GM12878 (cell line): ENCODE measurements around the gene ATXN3. TPM values are rescaled to one million over a fixed set of nuclear protein-coding genes. Genes with fewer than 3 reads are reported as not detected.

Source experiments
- ATAC-seq: fragments of 200-7000 bp; cut with Tn5 transposase; 3 replicates; pipeline ENCODE4 v1.9.1; 2020; ENCODE audit warnings: mild to moderate bottlenecking, moderate library complexity
- BruUV-seq: library from RNA; stranded (reverse); fragments of 400-500 nt; replicated peaks from 2 replicates; lab custom pipeline; 2021; lab: Mats Ljungman, UMichigan
- CTCF ChIA-PET: fragments of 300-600 bp; sonication (Branson Sonifier 250); formaldehyde crosslinking; extraction: SDS; loops from one replicate; lab custom pipeline; 2021; ENCODE audit warnings: inconsistent platforms; lab: Yijun Ruan, JAX
- POLR2A ChIA-PET: fragments of 350-600 bp; formaldehyde crosslinking; extraction: SDS; loops from one replicate; lab custom pipeline; 2021; ENCODE audit warnings: inconsistent platforms; lab: Charles Lee
- RAD21 ChIA-PET: fragments of 300-600 bp; sonication (Branson Sonifier 250); formaldehyde crosslinking; loops from one replicate; lab custom pipeline; 2023; ENCODE audit warnings: antibody characterized with exemption; ENCODE audit not compliant: unreplicated experiment; lab: Charles Lee
- SMC1A ChIA-PET: fragments of 300-600 bp; sonication (Branson Sonifier 250); formaldehyde crosslinking; loops from one replicate; lab custom pipeline; 2023; ENCODE audit not compliant: unreplicated experiment, uncharacterized antibody; lab: Charles Lee
- DNase-seq: peaks from one replicate; pipeline ENCODE4 v3.0.0-alpha.2; 2011; ENCODE audit warnings: low read depth, low spot score
- FAIRE-seq: peaks from 3 replicates; lab custom pipeline; 2011; peaks lifted over from hg19 to GRCh38; lab: Jason Lieb, UNC
- H2AFZ ChIP-seq: 2 replicates; pipeline ENCODE4 v1.6.0; 2011; ENCODE audit warnings: low read depth, low read length, control low read depth; ENCODE audit not compliant: control insufficient read depth
- H3K27ac ChIP-seq: 2 replicates; pipeline ENCODE4 v1.5.1; 2011; ENCODE audit warnings: control low read depth; ENCODE audit not compliant: control insufficient read depth, insufficient read depth
- H3K27me3 ChIP-seq, 2 experiments: replicated peaks in 1 of 2; 2 replicates each; pipeline versions ENCODE4 v1.6.0 to v1.6.1; 2011; ENCODE audit warnings: low read length in 1 of 2; ENCODE audit not compliant: control insufficient read depth in 2 of 2, insufficient read depth in 2 of 2
- H3K36me3 ChIP-seq, 2 experiments: 2 replicates each; pipeline ENCODE4 v1.5.1; 2011; ENCODE audit warnings: low read length in 1 of 2; ENCODE audit not compliant: control insufficient read depth in 2 of 2, insufficient read depth in 2 of 2
- H3K4me1 ChIP-seq: 2 replicates; pipeline ENCODE4 v1.6.1; 2011; ENCODE audit warnings: mild to moderate bottlenecking, low read length, moderate library complexity, mixed read lengths; ENCODE audit not compliant: control insufficient read depth, insufficient read depth
- H3K4me2 ChIP-seq: 2 replicates; pipeline ENCODE4 v1.6.0; 2011; ENCODE audit warnings: control low read depth; ENCODE audit not compliant: control insufficient read depth, insufficient read depth
- H3K4me3 ChIP-seq: fragments of 200-600 bp; sonication (generic); 2 replicates; pipeline ENCODE4 v1.5.1; 2016
- H3K79me2 ChIP-seq: 2 replicates; pipeline ENCODE4 v1.6.0; 2011; ENCODE audit warnings: low read length; ENCODE audit not compliant: control insufficient read depth, insufficient read depth
- H3K9ac ChIP-seq: 2 replicates; pipeline ENCODE4 v1.8.0; 2011; ENCODE audit warnings: low read length, control low read depth, mixed read lengths; ENCODE audit not compliant: control insufficient read depth, insufficient read depth
- H3K9me3 ChIP-seq: replicated peaks from 3 replicates; pipeline ENCODE4 v1.5.1; 2011; ENCODE audit warnings: mild to moderate bottlenecking, low read length; ENCODE audit not compliant: control insufficient read depth, insufficient read depth
- H4K20me1 ChIP-seq: 2 replicates; pipeline ENCODE4 v1.6.0; 2011; ENCODE audit not compliant: control insufficient read depth, insufficient read depth
- DPF2 ChIP-seq: fragments of 450-650 bp; IDR thresholded peaks from 2 replicates; pipeline ENCODE4 v1.6.1; 2017; ENCODE audit warnings: mild to moderate bottlenecking
- ETV6 ChIP-seq, 2 experiments: fragments of 450-650 bp in 1 of 2; IDR thresholded peaks in 1 of 2; conservative IDR thresholded peaks in 1 of 2; 2 replicates each; pipeline ENCODE4 v1.6.1; 2014; ENCODE audit warnings: antibody characterized with exemption in 1 of 2, borderline replicate concordance in 1 of 2, low read depth in 1 of 2, mild to moderate bottlenecking in 1 of 2, moderate library complexity in 1 of 2
- FOS ChIP-seq: IDR thresholded peaks from 3 replicates; pipeline ENCODE4 v1.6.1; 2011; ENCODE audit warnings: borderline replicate concordance; ENCODE audit not compliant: insufficient read length; ENCODE audit errors: extremely low read depth
- FOXK2 ChIP-seq: fragments of 450-650 bp; IDR thresholded peaks from 2 replicates; pipeline ENCODE4 v1.6.1; 2017; ENCODE audit warnings: mild to moderate bottlenecking, moderate library complexity
- HDGF ChIP-seq: fragments of 450-650 bp; IDR thresholded peaks from 2 replicates; pipeline ENCODE4 v1.6.1; 2016; ENCODE audit warnings: antibody characterized with exemption
- PAX8 ChIP-seq: fragments of 450-650 bp; IDR thresholded peaks from 2 replicates; pipeline ENCODE4 v1.6.1; 2017; ENCODE audit warnings: mild to moderate bottlenecking, moderate library complexity
- RB1 ChIP-seq: fragments of 450-650 bp; formaldehyde crosslinking; IDR thresholded peaks from 2 replicates; pipeline ENCODE4 v1.6.1; 2017; ENCODE audit warnings: mild to moderate bottlenecking, borderline replicate concordance
- SIN3A ChIP-seq: IDR thresholded peaks from 2 replicates; pipeline ENCODE4 v1.6.1; 2012; ENCODE audit warnings: low read depth, low read length, improper control_type of control experiment
- SMC3 ChIP-seq: IDR thresholded peaks from 2 replicates; pipeline ENCODE4 v1.6.1; 2011; ENCODE audit warnings: low read length, improper control_type of control experiment, borderline replicate concordance
- SREBF2 ChIP-seq: IDR thresholded peaks from 2 replicates; pipeline ENCODE4 v1.6.1; 2012; ENCODE audit warnings: mild to moderate bottlenecking, low read length
- STAT3 ChIP-seq: IDR thresholded peaks from 2 replicates; pipeline ENCODE4 v1.6.1; 2011; ENCODE audit warnings: low read depth, low read length, improper control_type of control experiment
- TAF1 ChIP-seq: IDR thresholded peaks from 2 replicates; pipeline ENCODE4 v1.6.1; 2011; ENCODE audit warnings: mild to moderate bottlenecking, low read depth, low read length, borderline replicate concordance
- WGBS: methylation state at CpG from one replicate; pipeline ENCODE4 v1.1.6; 2016; ENCODE audit warnings: low lambda C conversion rate; ENCODE audit not compliant: insufficient replicate concordance, insufficient coverage; ENCODE audit errors: missing lambda C conversion rate; 5-methylcytosine and 5-hydroxymethylcytosine counted together
- in situ Hi-C: fragments of 300-500 bp; cut with MboI; formaldehyde crosslinking; loops from 9 replicates; pipeline ENCODE4 v1.14.3; 2018; ENCODE audit warnings: mixed read lengths
- intact Hi-C: fragments of 100-400 bp; cut with micrococcal nuclease; formaldehyde crosslinking; loops from one replicate; pipeline ENCODE4 v1.14.2; 2022; ENCODE audit not compliant: unreplicated experiment
- polyA plus RNA-seq, 11 experiments: library from polyadenylated mRNA; depleted of rRNA in 4 of 11; unstranded in 6 of 11; stranded (reverse) in 5 of 11; fragments of >200 nt; fragmentation: Nextera tagmentation in 4 of 11; fragmentation: Illumina TruSeq in 1 of 11; extraction: Ambion mirVana in 4 of 11; extraction: Trizol in 1 of 11; gene quantifications; 1 replicate in 1 of 11; 2 replicates in 10 of 11; pipeline versions ENCODE4 v1.2.1 to v1.2.3, GENCODE V29; 2011 to 2016; ENCODE audit warnings: inconsistent platforms in 2 of 11, missing spikeins in 2 of 11, low read depth in 1 of 11
- total RNA-seq, 4 experiments: library from RNA; depleted of rRNA in 3 of 4; stranded (reverse); fragments of >200 nt in 3 of 4; fragmentation: Illumina TruSeq in 1 of 4; extraction: Trizol in 1 of 4; gene quantifications; 2 replicates each; pipeline versions ENCODE4 v1.2.1 to v1.2.3, GENCODE V29; 2013 to 2021
- TF ChIP-seq, protein P1 (sequence below): fragments of 450-650 bp; IDR thresholded peaks from 2 replicates; pipeline ENCODE4 v1.6.1; 2018; ENCODE audit warnings: mild to moderate bottlenecking, low read depth, moderate library complexity; ENCODE audit not compliant: partially characterized antibody

Gene ATXN3
- total and polyA plus RNA-seq, 10 of the 15 experiments (the other 5 are each of a cell fraction or from before 2014, with no cell fraction given), result 15.1 to 27.3 (median 19.2) TPM

DNA sequence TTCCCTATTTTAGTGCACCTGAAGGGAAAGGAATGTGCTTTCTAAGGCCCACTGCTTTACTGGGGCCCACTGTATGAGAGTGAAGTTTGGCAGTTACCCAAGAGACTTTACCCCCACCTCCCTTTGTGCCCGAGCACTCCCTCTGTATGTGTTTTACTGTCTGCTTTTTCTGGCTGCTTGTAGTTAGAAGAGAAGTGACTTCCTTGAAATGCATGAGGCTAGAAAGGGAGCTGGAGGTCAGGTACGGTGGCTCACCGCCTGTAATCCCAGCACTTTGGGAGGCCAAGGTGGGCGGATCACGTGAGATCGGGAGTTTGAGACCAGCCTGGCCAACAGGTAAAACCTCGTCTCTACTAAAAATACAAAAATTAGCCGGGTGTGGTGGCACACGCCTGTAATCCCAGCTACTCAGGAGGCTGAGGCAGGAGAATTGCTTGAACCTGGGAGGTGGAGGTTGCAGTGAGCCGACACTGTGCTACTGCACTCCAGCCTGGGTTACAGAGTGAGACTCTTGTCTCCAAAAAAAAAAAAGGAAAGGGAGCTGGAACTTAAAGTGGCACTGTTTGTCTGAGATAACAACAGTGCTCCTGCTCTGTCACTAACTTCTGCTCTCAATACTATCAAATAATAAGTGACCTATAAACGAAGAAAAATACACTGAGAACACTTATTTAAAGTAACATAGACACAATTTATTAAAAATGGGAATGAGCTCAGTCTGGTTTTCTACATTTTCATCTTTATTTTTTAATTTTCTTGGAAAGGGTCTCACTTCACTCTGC is 72.3 kb downstream of the ATXN3 start (continued):
- no peak for TF ChIP-seq SIN3A
- no peak for TF ChIP-seq HDGF
- TF ChIP-seq RB1, result no peak
- TF ChIP-seq DPF2, result no peak
- TF ChIP-seq SREBF2, result no peak

DNA sequence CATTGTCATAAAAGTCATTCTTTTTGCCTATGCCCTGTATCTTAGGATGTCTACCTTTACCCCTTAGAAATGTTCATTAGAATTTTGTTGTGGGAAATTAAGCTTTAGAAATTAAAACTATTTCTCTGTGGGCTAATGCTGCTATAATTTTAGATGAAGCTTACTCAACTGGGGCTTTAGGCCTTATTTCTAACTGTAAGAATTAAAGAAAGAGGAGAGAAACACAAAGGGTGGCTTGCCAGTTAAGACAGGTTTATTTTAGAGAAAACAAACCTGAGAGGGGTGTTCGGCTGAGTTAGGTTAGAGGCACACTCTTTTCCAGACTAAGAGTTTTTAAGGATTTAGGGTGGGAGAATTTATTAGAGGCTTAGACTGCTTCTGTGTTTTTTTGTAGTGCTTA is 72.9 kb downstream of the ATXN3 start:
- H3K27ac ChIP-seq, result no peak overlapping the region
- no TSS peak for BruUV-seq
- H3K27me3 ChIP-seq, result no peaks in the 10 kb centered on the region
- ChIA-PET CTCF (interaction anchor here (0.6 to 1.2 kb wide), 3 partner anchors 21 to 601 kb away, joined by 3 read pairs; no protein-coding TSS in a partner anchor), RAD21 (no interaction called here), SMC1A (interaction anchor here (0.9 to 1.1 kb wide), 2 partner anchors 36 to 88 kb away, joined by 3 read pairs; partner anchors contain the start of genes CPSF2 and NDUFB1), POLR2A (no interaction called here)
- no peak overlapping the region for H3K9ac ChIP-seq
- FAIRE-seq (no peak), DNase-seq (no peak), ATAC-seq (no peak)
- H4K20me1 ChIP-seq, result no peaks in the 10 kb centered on the region
- peaks cover 36% of the 10 kb centered on the region for H3K79me2 ChIP-seq
- no peak overlapping the region for H2AFZ ChIP-seq
- no peak overlapping the region for H3K4me2 ChIP-seq
- peaks cover 0 to 5% of the 10 kb centered on the region in 2 experiments; a peak in 1 of 4 replicates for H3K36me3 ChIP-seq
- no peaks in the 10 kb centered on the region for H3K4me1 ChIP-seq
- H3K9me3 ChIP-seq, result no peaks in the 10 kb centered on the region; the same call in 2 of the 3 replicates
- in situ Hi-C loops, result no loop called here
- intact Hi-C loops, result no loop called here
- H3K4me3 ChIP-seq, result no peak overlapping the region
- TF ChIP-seq SMC3, result no peak
- no peak for TF ChIP-seq FOXK2
- TF ChIP-seq, protein P1, sequence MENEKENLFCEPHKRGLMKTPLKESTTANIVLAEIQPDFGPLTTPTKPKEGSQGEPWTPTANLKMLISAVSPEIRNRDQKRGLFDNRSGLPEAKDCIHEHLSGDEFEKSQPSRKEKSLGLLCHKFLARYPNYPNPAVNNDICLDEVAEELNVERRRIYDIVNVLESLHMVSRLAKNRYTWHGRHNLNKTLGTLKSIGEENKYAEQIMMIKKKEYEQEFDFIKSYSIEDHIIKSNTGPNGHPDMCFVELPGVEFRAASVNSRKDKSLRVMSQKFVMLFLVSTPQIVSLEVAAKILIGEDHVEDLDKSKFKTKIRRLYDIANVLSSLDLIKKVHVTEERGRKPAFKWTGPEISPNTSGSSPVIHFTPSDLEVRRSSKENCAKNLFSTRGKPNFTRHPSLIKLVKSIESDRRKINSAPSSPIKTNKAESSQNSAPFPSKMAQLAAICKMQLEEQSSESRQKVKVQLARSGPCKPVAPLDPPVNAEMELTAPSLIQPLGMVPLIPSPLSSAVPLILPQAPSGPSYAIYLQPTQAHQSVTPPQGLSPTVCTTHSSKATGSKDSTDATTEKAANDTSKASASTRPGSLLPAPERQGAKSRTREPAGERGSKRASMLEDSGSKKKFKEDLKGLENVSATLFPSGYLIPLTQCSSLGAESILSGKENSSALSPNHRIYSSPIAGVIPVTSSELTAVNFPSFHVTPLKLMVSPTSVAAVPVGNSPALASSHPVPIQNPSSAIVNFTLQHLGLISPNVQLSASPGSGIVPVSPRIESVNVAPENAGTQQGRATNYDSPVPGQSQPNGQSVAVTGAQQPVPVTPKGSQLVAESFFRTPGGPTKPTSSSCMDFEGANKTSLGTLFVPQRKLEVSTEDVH, result no peak
- no peak for TF ChIP-seq PAX8
- no peak for TF ChIP-seq FOS
- TF ChIP-seq ETV6 (conservative IDR thresholded peaks at IDR 0.05 in 1 of 2, IDR thresholded peaks at IDR 0.05 in 1 of 2; ENCODE audit: borderline replicate concordance in 1 of 2, low read depth in 1 of 2), result no peak
- TF ChIP-seq STAT3, result no peak
- TF ChIP-seq TAF1, result no peak
- WGBS, result 100% methylated on average over 1 of the region's 1 CpG
